ENCODE data around the gene ZNF462.

The ZNF462 gene

GRCh38 chr9:106963684-106964083, 100.7 kb downstream of the ZNF462 start:
- DNase-seq (ENCODE audit: low read depth, low spot score), result no peak
- no peak overlapping the region for H3K4me3 ChIP-seq (ENCODE audit: low read depth, low read length)
- ChIA-PET CTCF (no interaction called here), POLR2A (no interaction called here)
- TF ChIP-seq CTCF (IDR thresholded peaks at IDR 0.05; ENCODE audit: insufficient read depth, low read length, missing control alignments), result no peak

- CTCF ChIA-PET, result no interaction called here
Measured at GRCh38 chr9:106964329-106964728, 101.4 kb downstream of the ZNF462 start.

GRCh38 chr9:106964822-106965525, 102.0 kb downstream of the ZNF462 start:
- TF ChIP-seq CTCF (IDR thresholded peaks at IDR 0.05; ENCODE audit: insufficient read depth, low read length, missing control alignments), result no peak
- no peak overlapping the region for H3K4me3 ChIP-seq (ENCODE audit: low read depth, low read length)
- ChIA-PET CTCF (no interaction called here), POLR2A (interaction anchor here (0.8 kb wide), 1 partner anchor 172 kb away, joined by 3 read pairs; no protein-coding TSS in a partner anchor)
- DNase-seq (ENCODE audit: low read depth, low spot score), result no peak

More at GRCh38 chr9:106964329-106964728, 101.4 kb downstream of the ZNF462 start:
- POLR2A ChIA-PET, result no interaction called here
- DNase-seq (ENCODE audit: low read depth, low spot score), result no peak
- TF ChIP-seq CTCF (IDR thresholded peaks at IDR 0.05; ENCODE audit: insufficient read depth, low read length, missing control alignments), result no peak
- H3K4me3 ChIP-seq (ENCODE audit: low read depth, low read length), result no peak overlapping the region

- no peak overlapping the region for H3K4me3 ChIP-seq (ENCODE audit: low read depth, low read length)
- POLR2A ChIA-PET, result no interaction called here
- DNase-seq (ENCODE audit: low read depth, low spot score), result no peak
- no peak for TF ChIP-seq CTCF (IDR thresholded peaks at IDR 0.05; ENCODE audit: insufficient read depth, low read length, missing control alignments)
- CTCF ChIA-PET, result no interaction called here
Measured at GRCh38 chr9:106966481-106966880, 103.5 kb downstream of the ZNF462 start.

- no peak for TF ChIP-seq CTCF (IDR thresholded peaks at IDR 0.05; ENCODE audit: insufficient read depth, low read length, missing control alignments)
- CTCF ChIA-PET, result no interaction called here
- POLR2A ChIA-PET, result no interaction called here
- no peak overlapping the region for H3K4me3 ChIP-seq (ENCODE audit: low read depth, low read length)
- DNase-seq (ENCODE audit: low read depth, low spot score), result no peak
Measured at GRCh38 chr9:106969696-106970095, 106.7 kb downstream of the ZNF462 start.

GRCh38 chr9:106970219-106970975, 107.4 kb downstream of the ZNF462 start:
- ChIA-PET POLR2A (no interaction called here), CTCF (no interaction called here)
- TF ChIP-seq CTCF (IDR thresholded peaks at IDR 0.05; ENCODE audit: insufficient read depth, low read length, missing control alignments), result no peak
- DNase-seq (ENCODE audit: low read depth, low spot score), result no peak
- H3K4me3 ChIP-seq (ENCODE audit: low read depth, low read length), result no peak overlapping the region
